Stimulated activated CD4-positive, alpha-beta T cell treated with anti-CD3 and anti-CD28 coated beads, Interleukin-15, amount 100 ng/mL, for 48 hours (primary cell): ENCODE results near the gene FBRSL1.

Source experiments
- DNase-seq, 2 donors: peaks; one replicate each; pipeline ENCODE4 v3.0.0-alpha.2; 2020; ENCODE audit warnings: low read depth in 2 of 2

Gene FBRSL1

GRCh38 chr12:132496710-132497109 is 6.8 kb downstream of the FBRSL1 start:
- no peak for DNase-seq

GRCh38 chr12:132497514-132498405 is 7.8 kb downstream of the FBRSL1 start:
- DNase-seq = no peak

- no peak for DNase-seq
Measured at GRCh38 chr12:132498931-132499330, 9.0 kb downstream of the FBRSL1 start.

GRCh38 chr12:132500142-132500855 is 10.3 kb downstream of the FBRSL1 start:
- no peak for DNase-seq

- DNase-seq = no peak
Measured at GRCh38 chr12:132500856-132501180, 10.9 kb downstream of the FBRSL1 start.

GRCh38 chr12:132501204-132501940 is 11.4 kb downstream of the FBRSL1 start:
- DNase-seq = no peak

GRCh38 chr12:132502149-132502881 is 12.4 kb downstream of the FBRSL1 start:
- no peak for DNase-seq

GRCh38 chr12:132502882-132503193 is 12.9 kb downstream of the FBRSL1 start:
- DNase-seq = no peak

GRCh38 chr12:132503618-132504204 is 13.8 kb downstream of the FBRSL1 start:
- no peak for DNase-seq

GRCh38 chr12:132505105-132505851 is 15.3 kb downstream of the FBRSL1 start:
- DNase-seq = no peak

GRCh38 chr12:132505852-132506219 is 15.9 kb downstream of the FBRSL1 start:
- no peak for DNase-seq

- peak; percentile 49 to 65 for DNase-seq
Measured at GRCh38 chr12:132506328-132507160, 16.6 kb downstream of the FBRSL1 start.

GRCh38 chr12:132507161-132507538 is 17.2 kb downstream of the FBRSL1 start:
- no peak for DNase-seq

GRCh38 chr12:132507656-132508490 is 17.9 kb downstream of the FBRSL1 start:
- no peak for DNase-seq

- DNase-seq = no peak
Measured at GRCh38 chr12:132508491-132508740, 18.5 kb downstream of the FBRSL1 start.

GRCh38 chr12:132508860-132509732 is 19.1 kb downstream of the FBRSL1 start:
- DNase-seq = no peak

GRCh38 chr12:132510111-132510724 is 20.3 kb downstream of the FBRSL1 start:
- no peak for DNase-seq
